ENCODE results near the gene IQGAP2. TPM values are rescaled to one million over a fixed set of nuclear protein-coding genes. Genes with fewer than 3 reads are reported as not detected.

The IQGAP2 gene
- total and polyA plus RNA-seq, 9 of the 15 experiments (the other 6 are each of a cell fraction or from before 2014, with no cell fraction given) = 8.7 to 23.2 (median 17.4) TPM

GRCh38 chr5:76751291-76751690 lies 348.2 kb downstream of the IQGAP2 start:
- H3K9me1 ChIP-seq (ENCODE audit: control insufficient read depth, insufficient read depth, low read length) = no peaks in the 10 kb centered on the region
- ChIA-PET CTCF (ENCODE audit: low intra/inter-chr PET ratio) (no interaction called here), POLR2A (interaction anchor here (0.8 kb wide), 1 partner anchor 84 kb away, joined by 3 read pairs; no protein-coding TSS in a partner anchor)
- no peak overlapping the region for H3K4me3 ChIP-seq
- no peak overlapping the region for H2AFZ ChIP-seq (ENCODE audit: low read depth, low read length)
- 44% methylated on average over 5 of the region's 5 CpGs for WGBS (ENCODE audit: insufficient coverage, low coverage, missing lambda C conversion rate)
- no peak overlapping the region for H3K4me2 ChIP-seq (ENCODE audit: insufficient read depth, low read length)
- intact Hi-C loops (cut with micrococcal nuclease) = no loop called here
- H3K4me1 ChIP-seq (replicated peaks in 1 of 2; ENCODE audit: control insufficient read depth in 2 of 2, insufficient read depth in 2 of 2, low read length in 2 of 2) = no peaks in the 10 kb centered on the region; a peak in 1 of 5 replicates
- no peak overlapping the region for H3K27ac ChIP-seq (ENCODE audit: extremely low read depth, low read depth, low read length)
- DNase-seq (ENCODE audit: extremely low read depth in 1 of 4, low spot score in 3 of 4) (no peak), FAIRE-seq (no peak), ATAC-seq (no peak)
- no peaks in the 10 kb centered on the region for H3K27me3 ChIP-seq (ENCODE audit: control insufficient read depth in 2 of 2, insufficient read depth in 2 of 2, low read length in 2 of 2)
- no peaks in the 10 kb centered on the region for H3K79me2 ChIP-seq (ENCODE audit: control insufficient read depth, insufficient read depth, low read length)
- in situ Hi-C loops (cut with MboI) = no loop called here
- H3K9me3 ChIP-seq (replicated peaks; ENCODE audit: control insufficient read depth, insufficient read depth, low read depth, low read length) = no peaks in the 10 kb centered on the region
- no peaks in the 10 kb centered on the region for H4K20me1 ChIP-seq (replicated peaks; ENCODE audit: control insufficient read depth, insufficient read depth, low read length)
- H3K9ac ChIP-seq (ENCODE audit: insufficient read depth in 1 of 2, low read depth in 2 of 2, low read length in 2 of 2) = no peak overlapping the region
- no peaks in the 10 kb centered on the region for H3K36me3 ChIP-seq (ENCODE audit: control insufficient read depth, insufficient read depth, low read length)
- BruUV-seq (replicated peaks) = no TSS peak
- TF ChIP-seq ATF2 (CRISPR knock-in tag; IDR thresholded peaks at IDR 0.05) (no peak), KAT7 (CRISPR knock-in tag; IDR thresholded peaks at IDR 0.05; ENCODE audit: borderline replicate concordance) (no peak), NELFE (IDR thresholded peaks at IDR 0.05; ENCODE audit: insufficient read depth, insufficient read length) (no peak), NKRF (IDR thresholded peaks at IDR 0.05; ENCODE audit: borderline replicate concordance) (no peak), TEAD1 (CRISPR knock-in tag; IDR thresholded peaks at IDR 0.05) (no peak), ATF4 (CRISPR knock-in tag; IDR thresholded peaks at IDR 0.05) (no peak), PBX2 (CRISPR knock-in tag; IDR thresholded peaks at IDR 0.05; ENCODE audit: low read depth) (no peak), PBX2 (tag; conservative IDR thresholded peaks at IDR 0.05; ENCODE audit: low read depth) (no peak), NBN (IDR thresholded peaks at IDR 0.05; ENCODE audit: low read depth) (no peak), NEUROD1 (IDR thresholded peaks at IDR 0.05; ENCODE audit: borderline replicate concordance, low read depth, low read length, partially characterized antibody) (no peak), ZNF143 (CRISPR knock-in tag; IDR thresholded peaks at IDR 0.05) (no peak)
- TF ChIP-seq, protein P1, sequence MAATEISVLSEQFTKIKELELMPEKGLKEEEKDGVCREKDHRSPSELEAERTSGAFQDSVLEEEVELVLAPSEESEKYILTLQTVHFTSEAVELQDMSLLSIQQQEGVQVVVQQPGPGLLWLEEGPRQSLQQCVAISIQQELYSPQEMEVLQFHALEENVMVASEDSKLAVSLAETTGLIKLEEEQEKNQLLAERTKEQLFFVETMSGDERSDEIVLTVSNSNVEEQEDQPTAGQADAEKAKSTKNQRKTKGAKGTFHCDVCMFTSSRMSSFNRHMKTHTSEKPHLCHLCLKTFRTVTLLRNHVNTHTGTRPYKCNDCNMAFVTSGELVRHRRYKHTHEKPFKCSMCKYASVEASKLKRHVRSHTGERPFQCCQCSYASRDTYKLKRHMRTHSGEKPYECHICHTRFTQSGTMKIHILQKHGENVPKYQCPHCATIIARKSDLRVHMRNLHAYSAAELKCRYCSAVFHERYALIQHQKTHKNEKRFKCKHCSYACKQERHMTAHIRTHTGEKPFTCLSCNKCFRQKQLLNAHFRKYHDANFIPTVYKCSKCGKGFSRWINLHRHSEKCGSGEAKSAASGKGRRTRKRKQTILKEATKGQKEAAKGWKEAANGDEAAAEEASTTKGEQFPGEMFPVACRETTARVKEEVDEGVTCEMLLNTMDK (IDR thresholded peaks at IDR 0.05; ENCODE audit: borderline replicate concordance, insufficient read depth, low read depth, low read length, poor library complexity, severe bottlenecking) = no peak
